GM19372 (cell line): Measurements from ENCODE around the gene LEAP2.

Source experiments
- ATAC-seq: cut with Tn5 transposase; IDR thresholded peaks from one replicate; pipeline ENCODE4 v1.9.1; 2021; ENCODE audit warnings: mild to moderate bottlenecking, low read depth, moderate library complexity; ENCODE audit not compliant: unreplicated experiment

Gene LEAP2, protein sequence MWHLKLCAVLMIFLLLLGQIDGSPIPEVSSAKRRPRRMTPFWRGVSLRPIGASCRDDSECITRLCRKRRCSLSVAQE

DNA sequence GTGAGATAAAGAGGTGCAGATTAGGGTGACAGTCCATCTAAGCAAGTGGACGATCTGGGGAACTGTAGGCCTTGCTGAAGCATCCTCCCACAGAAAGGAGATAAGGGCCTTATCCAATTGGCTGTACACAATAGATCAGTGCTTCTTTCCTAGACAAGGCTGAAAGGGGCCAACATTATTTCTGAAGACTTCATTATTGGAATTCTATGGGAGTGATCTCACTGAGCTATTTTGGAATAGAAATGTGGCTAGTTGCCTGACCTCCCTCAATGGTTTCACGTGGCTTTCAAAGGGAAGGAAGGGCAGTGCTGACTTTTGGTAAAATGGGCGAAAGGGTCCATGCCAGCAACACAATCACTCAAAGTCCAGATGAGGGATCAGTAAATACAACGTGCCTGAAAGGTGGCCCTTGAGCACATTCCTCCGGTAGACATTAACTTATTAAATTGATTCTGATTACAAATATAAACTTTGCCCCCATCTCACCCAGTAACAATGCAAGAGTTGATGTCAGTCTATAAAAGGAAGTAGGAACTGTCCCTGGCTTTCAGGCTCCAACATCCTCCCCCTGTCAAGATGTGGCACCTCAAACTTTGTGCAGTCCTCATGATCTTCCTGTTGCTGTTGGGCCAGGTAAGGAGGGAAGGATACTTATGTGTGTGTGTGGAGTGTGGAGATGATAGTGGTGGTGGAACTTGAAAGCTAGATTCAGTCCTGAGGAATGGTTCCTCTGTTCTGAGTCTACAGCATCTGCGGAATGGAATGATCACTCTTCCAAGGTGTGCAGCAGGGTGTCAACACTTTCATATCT lies at the start of gene LEAP2:
LEAP2 (plus strand) TSS at position 550 of the 811 bp plus-strand sequence; CDS start at position 577, 27 bp downstream.
- ATAC-seq = no peak

DNA sequence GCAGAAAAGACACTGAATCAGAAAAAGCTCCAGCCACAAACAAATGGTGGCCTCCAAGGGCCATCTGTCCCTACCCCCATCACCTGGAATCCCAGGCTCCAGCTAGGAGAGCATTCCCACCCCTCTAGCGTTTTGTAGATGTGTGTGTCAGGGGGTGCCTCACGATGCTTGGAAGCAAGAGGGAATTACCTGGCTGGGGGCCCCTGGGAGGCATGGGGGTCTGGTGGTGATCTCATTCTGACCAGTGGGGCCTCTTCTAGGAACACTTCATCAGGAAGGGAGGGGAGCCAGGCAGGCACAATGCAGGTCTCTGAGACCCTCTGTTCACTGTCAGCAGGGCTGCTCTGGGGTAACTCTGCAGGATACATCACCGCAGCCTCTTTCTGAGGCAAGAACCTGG lies 49.0 kb upstream of the LEAP2 start:
- no peak for ATAC-seq

DNA sequence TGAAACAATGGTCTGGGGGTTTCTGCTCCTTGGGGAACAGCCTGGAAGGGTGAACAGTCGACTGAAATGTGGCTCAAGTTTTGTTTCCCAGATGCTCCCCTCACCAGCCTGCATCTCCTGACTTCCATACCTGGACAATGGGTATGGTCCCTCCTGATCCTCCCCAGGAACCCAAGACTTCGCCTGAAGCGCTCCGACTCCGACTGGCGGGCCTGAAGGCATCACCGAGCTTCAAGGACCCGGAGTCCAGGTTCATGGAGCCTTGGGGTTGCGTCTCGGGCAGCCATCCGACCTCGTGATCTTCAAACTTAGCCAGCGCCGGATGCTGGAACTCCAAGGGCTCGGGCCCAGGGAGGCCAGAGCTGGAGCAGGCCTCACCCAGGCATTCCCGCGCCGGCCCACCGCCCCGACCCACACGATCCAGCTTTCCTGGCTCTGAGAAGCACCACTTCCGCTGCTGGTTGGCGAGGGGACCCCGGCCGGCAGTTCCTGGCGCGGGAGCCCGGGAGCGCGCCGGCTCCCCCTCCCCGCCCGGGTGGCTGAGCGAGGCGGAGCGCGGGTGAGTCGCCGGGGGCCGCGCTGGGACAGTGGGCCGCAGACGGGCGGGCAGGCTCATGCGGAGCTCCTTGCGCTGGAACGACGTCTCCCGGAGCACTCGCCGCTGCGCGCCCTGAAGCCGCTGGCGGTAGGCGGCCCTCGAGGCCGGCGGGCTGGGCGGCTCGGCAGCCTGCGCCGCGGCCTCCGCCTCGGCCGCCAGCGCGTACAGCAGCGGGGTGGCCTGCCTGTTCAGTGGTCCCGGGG lies 48.2 kb upstream of the LEAP2 start:
- ATAC-seq = no peak

DNA sequence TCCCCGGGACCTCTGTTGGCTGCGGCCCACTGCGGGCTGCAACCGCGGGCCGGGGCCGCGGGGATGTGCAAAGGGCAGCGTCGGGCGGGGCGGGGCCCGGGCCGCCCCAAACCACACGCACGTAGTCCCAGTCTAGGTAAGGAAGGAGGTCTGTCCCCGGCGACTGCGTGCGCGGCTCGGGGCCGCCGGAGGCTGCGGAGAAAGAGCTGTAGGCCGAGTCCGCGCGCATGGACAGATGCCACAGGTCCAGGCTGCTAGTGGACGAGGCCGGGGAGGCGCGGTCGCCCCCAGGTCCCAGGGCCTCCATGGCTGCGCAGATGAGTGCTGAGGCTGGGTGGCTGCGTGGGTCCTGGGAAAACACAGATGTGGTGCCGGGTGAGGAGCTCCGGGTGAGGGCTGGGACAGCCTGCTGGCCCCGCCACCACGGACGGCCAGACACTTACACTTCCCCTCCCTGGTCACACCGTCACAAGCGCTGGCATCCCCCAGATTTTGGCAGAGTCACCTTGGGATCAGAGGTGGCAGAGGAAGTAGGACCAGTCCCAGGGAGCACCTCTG lies 47.6 kb upstream of the LEAP2 start:
- no peak for ATAC-seq

DNA sequence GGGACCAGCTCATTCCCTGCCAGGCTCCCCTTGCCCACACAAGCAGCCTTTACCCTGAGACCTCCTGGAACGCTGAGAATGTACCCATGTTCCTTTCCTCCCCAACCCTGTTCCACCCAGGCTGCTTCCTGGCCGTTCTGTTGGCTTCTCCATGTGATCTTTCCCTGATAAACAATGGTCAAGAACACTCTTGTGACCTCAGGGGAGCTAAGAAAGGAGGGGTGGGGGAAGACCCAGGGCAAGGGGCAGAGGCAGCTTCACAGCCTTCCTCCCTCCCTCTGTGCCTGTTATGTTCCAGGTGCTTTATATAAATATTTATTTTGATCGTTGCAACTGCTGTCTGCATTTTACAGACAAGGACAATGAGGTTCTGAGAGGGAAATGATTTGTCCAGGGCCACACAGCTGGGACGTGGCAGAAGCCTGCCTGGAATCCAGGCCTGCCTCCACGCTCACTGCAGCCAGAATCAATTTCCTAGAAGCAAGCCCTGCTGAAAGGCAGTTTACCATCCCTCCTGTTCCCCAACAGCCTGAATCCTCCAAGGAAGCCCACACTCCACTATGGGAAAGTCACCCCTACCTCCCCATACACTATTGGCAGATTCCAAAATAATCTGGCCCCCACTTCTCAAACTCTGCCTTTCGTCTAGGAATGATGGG lies 46.9 kb upstream of the LEAP2 start:
- no peak for ATAC-seq

DNA sequence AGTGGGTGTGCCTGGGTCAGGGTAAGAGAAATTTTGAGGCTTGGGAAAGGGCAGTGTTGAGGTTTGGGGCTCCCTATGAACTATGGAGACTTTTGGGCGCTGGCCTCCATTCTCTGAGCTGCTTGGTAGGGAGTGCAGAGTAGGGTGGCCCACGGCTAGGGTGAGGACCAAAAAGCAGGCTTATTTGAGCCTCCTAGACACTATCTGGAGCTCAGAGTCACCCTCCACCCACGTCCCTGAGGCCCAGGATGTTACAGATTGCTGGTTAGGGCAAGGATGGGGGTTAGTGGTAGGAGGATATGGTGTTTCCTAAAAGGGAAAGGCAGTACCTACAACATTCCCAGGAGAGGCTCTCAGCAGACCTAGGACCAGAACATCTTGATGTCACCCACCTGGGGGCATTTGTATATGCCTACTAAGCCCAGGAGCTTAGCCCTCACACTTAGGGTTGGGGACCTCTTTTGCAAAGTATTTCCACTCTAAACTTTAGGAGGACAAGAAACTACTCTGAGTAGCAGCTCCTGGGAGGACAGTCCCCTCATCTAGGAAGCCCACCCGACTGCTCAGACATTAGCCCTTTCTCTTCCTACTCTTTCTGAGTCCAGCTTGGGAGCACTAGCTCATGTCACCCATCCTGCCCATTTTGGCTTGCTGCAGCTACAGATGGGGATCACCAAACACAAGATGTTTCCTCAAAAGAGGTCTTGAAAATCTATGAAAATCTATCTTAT lies 45.4 kb upstream of the LEAP2 start:
- no peak for ATAC-seq

DNA sequence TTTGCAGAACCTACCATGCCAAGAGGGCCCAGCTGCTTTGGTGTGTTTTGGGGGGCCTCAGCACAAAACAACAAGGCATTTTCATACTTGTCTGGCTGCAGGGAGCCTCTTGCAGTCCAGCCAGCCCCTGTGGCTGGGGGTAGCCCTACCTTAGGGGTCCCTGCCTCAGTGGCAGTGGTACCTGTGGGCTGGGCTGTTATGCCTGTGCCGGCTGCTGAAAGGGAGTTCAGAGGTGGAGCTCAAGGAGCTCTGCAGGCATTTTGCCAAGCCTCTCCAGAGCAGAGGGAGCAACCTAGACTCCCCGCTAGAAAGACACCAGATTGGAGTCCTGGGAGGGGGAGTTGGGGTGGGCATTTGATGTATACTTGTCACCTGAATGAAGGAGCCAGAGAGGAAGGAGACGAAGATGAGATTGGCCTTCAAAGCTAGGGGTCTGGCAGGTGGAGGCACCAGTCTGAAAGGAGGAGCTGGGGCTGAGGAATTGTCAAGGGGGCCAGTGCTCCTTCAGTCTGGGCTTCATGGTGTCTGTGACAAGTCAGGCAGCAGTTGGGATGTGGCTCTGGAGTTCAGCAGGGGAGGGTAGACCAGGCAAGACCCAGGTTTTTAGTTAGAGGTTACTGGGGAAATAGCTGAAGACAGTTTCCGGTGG lies 44.5 kb upstream of the LEAP2 start:
- no peak for ATAC-seq

DNA sequence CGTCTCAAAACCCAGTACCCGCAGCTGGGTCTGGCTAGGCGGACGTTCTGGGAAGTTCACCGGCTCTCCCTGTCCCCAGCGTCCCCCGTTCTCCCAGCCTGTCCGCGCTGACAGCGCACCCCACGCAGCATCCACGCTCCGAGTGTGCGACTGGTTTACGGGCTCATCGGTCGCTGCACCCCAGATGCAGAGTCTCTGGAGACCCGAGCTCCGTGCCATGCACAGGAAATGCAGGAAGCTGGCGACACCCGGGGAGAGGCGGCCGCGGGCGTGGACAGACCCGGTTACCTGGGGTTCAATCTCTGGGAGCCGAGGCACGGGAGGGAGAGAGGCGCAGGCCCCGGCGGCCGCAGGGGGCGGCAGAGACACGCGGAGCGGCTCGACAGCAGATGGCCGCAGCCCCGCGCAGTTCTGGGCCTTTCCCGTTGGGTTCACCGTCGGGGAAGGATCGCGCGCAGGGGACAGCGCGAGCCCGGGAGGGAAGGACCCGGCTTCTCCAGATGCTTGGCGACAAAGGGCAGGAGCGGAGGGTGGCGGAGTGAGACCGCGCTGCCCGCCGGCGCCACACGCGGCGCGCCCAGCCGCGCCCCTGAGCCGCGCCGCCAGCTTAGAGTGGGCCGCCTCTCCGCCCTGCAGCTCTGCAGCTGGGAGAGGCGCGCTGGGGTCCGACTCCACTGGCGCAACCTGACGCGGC lies 43.6 kb upstream of the LEAP2 start:
- peak; percentile 68 for ATAC-seq

DNA sequence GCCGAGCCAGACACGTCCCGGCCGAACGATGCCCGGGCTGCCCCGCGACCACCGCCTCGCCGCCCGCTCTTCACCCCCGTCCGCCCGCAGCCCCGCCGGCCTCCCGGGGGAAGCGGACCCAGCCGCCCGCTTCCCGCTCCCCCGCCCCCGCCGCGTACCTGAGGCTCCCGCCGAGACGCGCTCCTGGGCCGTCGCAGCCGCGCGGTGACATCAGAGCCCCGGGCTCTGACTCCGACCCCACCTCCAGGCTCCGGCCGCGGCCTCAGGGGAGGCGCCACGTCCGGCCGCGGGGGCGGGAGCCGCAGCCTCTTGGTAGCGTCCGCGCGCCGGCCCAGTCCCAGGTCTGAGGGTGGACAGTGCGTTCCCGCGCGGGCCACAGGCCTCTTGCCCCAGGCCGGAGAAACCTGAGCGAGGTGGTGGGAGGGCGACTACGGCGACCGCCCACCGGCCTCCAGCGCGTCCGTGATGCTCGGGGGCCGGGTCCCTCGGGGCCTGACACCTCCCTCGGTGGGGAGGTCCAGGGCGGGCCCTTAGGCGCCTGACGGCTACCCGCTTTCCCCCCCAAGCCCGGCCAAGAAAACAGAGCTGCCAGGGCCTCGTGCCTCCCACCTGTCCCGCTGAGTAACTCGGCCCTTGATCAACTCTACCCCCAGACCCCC lies 42.9 kb upstream of the LEAP2 start, which contains the start of gene SHROOM1:
SHROOM1 (minus strand) TSS at position 212 of the 659 bp plus-strand sequence. CDS start 4,507 bp downstream, outside the sequence.
- peak; percentile 70 for ATAC-seq

DNA sequence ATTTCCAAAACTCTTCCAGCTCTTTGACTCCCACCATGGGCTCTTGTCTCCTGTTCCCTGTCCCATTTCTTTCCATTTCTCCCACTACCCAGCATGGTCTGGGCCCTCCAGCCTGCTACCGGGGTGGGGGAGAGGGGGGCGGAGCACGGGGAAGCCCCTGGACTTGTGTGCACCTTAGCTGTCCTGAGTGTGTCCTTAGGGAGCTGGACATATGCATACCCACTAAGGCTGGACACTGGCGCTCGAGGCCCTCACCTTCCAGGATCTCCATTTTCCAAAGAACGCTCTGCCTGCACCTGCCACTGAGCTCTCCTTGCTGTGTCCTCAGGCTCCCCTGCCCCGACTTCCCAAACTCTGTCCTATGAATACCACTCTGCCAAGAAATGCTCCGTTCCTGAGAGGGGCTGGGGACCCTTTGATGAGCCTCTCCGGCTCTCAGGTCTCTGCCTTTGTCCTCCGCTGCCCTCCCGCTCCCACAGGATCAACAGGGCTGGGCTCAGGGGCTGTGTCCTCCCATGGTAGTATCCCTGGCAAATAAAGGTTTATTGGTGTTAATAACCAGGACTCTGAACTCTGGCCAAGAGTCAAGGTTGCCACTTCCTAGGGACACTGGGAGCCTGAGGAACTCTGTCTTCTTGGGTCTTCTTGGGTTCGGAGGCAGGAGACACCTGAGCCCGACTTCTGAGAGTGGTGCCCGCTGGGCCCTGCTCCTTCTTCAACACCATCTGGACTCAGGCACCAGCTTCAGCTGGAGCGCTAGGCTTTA lies 42.2 kb upstream of the LEAP2 start:
- no peak for ATAC-seq

DNA sequence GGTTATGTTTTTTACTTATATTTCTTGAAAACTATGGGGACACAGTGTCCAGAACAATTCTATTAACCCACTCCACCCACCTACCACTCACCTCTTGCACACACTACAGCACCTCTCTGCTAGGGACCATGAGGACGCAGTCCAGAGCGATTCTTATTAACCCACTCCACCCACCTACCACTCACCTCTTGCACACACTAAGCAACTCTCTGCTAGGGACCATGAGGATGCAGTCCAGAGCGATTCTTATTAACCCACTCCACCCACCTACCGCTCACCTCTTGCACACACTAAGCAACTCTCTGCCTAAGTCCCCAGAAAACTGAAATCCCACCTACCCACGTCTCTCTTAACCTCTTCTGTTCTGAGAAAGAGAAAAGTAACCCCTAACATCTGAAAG lies 40.9 kb upstream of the LEAP2 start:
- no peak for ATAC-seq

DNA sequence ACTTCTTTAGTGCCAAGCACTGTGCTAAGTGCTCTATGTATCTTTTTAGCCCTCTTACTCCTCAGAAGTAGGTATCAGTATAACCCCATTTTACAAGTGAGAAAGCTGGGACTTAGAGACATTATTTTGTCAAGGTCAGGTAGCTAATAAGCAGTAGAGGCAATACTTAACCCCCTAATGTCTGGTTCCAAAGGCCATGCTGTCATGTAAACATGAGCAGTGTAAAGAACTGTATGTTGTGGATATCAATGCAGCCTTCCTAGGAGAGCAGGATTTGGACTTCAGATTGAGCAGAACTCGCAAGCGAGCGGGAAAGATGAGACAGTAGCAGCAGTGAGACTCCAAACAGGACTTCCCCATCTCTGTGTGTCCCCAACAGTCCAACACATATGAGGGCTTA lies 39.4 kb upstream of the LEAP2 start:
- ATAC-seq = no peak

DNA sequence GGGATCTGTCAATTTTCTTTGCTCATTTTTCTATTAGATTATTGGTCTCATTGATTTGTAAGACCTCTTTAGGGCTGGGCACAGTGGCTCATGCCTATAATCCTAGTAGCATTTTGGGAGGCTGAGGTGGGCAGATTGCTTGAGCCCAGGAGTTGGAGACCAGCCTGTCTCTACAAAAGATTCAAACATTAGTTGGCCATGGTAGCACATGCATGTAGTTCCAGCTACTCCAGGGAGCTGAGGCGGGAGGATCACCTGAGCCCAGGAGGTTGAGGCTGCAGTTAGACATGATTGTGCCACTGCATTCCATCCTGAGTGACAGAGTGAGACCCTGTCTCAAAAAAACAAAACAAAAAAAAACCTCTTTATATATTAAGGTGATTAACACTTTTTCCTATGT lies 36.6 kb upstream of the LEAP2 start:
- no peak for ATAC-seq

DNA sequence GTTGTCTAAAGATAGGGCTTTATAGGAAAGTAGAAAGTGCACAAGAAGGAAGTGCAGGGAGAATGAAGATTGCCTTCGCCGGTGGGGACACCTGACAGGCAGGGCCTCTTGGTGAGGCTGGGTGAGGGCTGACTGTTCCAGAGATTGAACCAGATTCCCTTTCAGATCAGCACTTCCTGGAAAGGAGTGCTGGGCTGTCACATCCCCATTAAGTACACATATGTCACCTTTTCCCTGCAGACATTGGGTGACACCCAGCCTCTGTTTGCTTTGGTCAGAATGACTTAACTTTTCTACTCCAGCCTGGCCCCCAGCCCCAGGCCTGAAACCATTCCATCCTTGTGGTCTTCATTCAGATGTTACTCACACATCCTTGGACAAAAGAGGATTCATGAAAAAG lies 35.6 kb upstream of the LEAP2 start:
- no peak for ATAC-seq

DNA sequence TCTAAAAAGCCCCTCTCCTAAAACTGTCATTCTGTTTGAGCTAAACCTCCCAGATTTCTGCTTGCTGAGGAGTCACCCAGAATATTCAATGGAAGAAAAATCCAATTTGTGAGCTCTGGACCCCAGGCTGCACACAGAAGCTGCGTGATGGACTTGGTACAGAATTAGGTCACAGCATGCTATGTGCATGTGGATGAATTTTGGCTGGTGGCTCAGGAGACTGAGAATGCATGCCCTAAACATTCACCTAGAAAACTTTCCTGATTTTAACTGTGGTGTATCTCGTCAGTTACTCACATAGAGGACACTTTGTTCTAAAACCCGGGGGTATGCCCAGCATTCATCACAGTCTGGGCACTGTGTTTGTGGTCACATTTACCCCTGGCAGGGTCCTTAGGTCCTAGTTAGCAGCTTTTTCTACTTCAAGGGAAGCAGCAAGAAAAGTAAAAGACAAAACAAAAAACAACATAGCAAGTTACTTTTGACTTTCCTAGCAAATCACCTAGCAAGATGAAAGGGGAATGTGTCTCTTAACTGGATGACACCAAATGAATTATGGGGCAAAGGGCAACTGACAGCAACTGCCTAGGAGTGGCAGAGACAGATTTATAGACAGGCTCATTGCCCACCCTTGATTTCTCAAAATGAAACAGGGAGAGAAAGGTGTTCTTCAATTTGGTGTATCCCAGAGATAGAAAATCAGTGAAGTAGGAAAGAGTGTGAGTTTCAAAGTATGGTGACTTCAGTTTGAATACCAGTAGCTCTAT lies 34.8 kb upstream of the LEAP2 start:
- ATAC-seq = no peak

DNA sequence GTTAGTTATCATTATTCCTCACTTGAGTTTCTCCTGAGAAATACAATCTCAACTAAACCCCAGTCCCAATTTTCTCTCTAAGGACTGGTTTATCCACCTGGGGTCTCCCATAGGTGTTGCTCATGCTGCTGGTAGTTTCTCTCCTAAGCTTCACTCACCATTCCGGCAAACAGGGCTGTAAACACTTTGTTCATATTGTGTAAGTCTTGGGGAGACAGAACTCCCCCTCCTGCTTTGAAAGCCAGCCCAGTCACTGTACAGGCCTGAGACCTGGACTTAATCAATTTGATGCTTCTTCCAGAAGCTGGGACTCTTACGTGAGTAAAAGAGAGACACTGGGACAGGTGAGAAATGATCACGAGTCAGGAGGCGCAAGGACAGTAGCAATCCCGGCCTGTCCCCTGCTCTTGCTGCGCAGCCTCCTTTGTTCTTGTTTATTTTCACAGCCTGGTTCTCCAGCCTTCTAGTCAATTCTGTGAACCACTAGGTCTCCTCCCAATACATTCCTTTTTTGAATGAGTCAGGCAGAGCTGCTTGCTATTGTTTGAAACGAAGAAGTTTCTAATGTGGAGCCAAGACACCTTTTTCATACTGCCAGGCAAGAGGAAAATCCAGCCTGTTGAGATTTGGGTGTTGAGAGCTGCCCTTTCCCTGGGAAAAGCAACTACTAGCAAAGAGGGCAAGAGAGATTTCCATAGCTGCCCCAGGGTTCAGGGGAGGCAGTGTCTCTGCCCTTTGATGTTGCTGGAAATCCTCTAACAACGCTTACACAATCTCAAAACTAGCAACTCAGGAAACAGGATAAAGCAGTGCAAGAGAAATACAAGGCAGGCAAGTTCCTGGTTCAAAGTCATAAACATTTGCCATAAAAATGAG lies 33.8 kb upstream of the LEAP2 start:
- ATAC-seq = no peak
